Neural cell (in vitro differentiated cells): ENCODE data around the gene SLC1A2. TPM values are rescaled to one million over a fixed set of nuclear protein-coding genes. Genes with fewer than 3 reads are reported as not detected.

Experiments used
- H2AFZ ChIP-seq: fragments of 200-600, 300-800 bp; sonication (generic), shearing (Covaris generic); 2 replicates; pipeline ENCODE4 v1.6.0; 2014; ENCODE audit warnings: low read depth, mild to moderate bottlenecking, antibody characterized with exemption, low read length, moderate library complexity
- H3F3A ChIP-seq: fragments of 200-600 bp; shearing (Covaris generic); 2 replicates; pipeline ENCODE4 v1.6.1; 2016; ENCODE audit warnings: mild to moderate bottlenecking, moderate library complexity, mixed read lengths, antibody characterized with exemption, low read length; ENCODE audit not compliant: insufficient read depth, poor library complexity, severe bottlenecking
- H3K27ac ChIP-seq: fragments of 200-600, 300-800 bp; sonication (generic), shearing (Covaris generic); 2 replicates; pipeline ENCODE4 v1.5.1; 2014; ENCODE audit warnings: mild to moderate bottlenecking, low read length, moderate library complexity
- H3K27me3 ChIP-seq: fragments of 300-800, 200-600 bp; sonication (generic), shearing (Covaris generic); 2 replicates; pipeline ENCODE4 v1.6.0; 2014; ENCODE audit warnings: mild to moderate bottlenecking, low read depth, low read length, moderate library complexity; ENCODE audit not compliant: insufficient read depth
- H3K36me3 ChIP-seq: fragments of 300-800, 200-600 bp; sonication (generic), shearing (Covaris generic); 2 replicates; pipeline ENCODE4 v1.5.1; 2014; ENCODE audit warnings: mild to moderate bottlenecking, antibody characterized with exemption, low read length, moderate library complexity; ENCODE audit not compliant: insufficient read depth
- H3K4me2 ChIP-seq: fragments of 300-800, 200-600 bp; sonication (generic), shearing (Covaris generic); 2 replicates; pipeline ENCODE4 v1.6.0; 2014; ENCODE audit warnings: mild to moderate bottlenecking, low read length
- H3K4me3 ChIP-seq: fragments of 300-800, 200-600 bp; sonication (generic), shearing (Covaris generic); 2 replicates; pipeline ENCODE4 v1.5.1; 2014; ENCODE audit warnings: mild to moderate bottlenecking, low read length, moderate library complexity
- H3K79me2 ChIP-seq: fragments of 200-600 bp; shearing (Covaris generic); replicated peaks from 2 replicates; pipeline ENCODE4 v1.6.0; 2014; ENCODE audit warnings: mild to moderate bottlenecking, low read length, moderate library complexity; ENCODE audit not compliant: insufficient read depth
- H3K9ac ChIP-seq: fragments of 300-800, 200-600 bp; sonication (generic), shearing (Covaris generic); 2 replicates; pipeline ENCODE4 v1.6.1; 2016; ENCODE audit warnings: mild to moderate bottlenecking, low read length, mixed read lengths
- H3K9me2 ChIP-seq: fragments of 200-600 bp; shearing (Covaris generic); 2 replicates; pipeline ENCODE4 v1.6.1; 2016; ENCODE audit warnings: mild to moderate bottlenecking, low read length, mixed read lengths; ENCODE audit not compliant: insufficient read depth
- H3K9me3 ChIP-seq: fragments of 200-600, 300-800 bp; sonication (generic), shearing (Covaris generic); 2 replicates; pipeline ENCODE4 v1.6.1; 2016; ENCODE audit warnings: mild to moderate bottlenecking, mixed run types, low read length, moderate library complexity, mixed read lengths
- H4K20me1 ChIP-seq: fragments of 200-600 bp; shearing (Covaris generic); 2 replicates; pipeline ENCODE4 v1.6.1; 2016; ENCODE audit warnings: mild to moderate bottlenecking, mixed run types; ENCODE audit not compliant: insufficient read depth
- CTCF ChIP-seq: fragments of 450-650 bp; IDR thresholded peaks from 2 replicates; pipeline ENCODE4 v1.5.1; 2014; ENCODE audit warnings: antibody characterized with exemption, mild to moderate bottlenecking, moderate library complexity; ENCODE audit not compliant: poor library complexity, severe bottlenecking
- EP300 ChIP-seq: fragments of 450-650 bp; conservative IDR thresholded peaks from 2 replicates; pipeline ENCODE4 v1.6.1; 2014; ENCODE audit warnings: antibody characterized with exemption, mild to moderate bottlenecking, moderate library complexity; ENCODE audit not compliant: poor library complexity, severe bottlenecking
- EZH2 ChIP-seq: fragments of 200-600, 300-800 bp; shearing (Covaris generic), sonication (generic); IDR thresholded peaks from 2 replicates; pipeline ENCODE4 v1.6.1; 2014; ENCODE audit warnings: antibody characterized with exemption, low read length, borderline replicate concordance, mild to moderate bottlenecking; ENCODE audit not compliant: insufficient read depth, poor library complexity, severe bottlenecking
- MXI1 ChIP-seq: fragments of 450-650 bp; conservative IDR thresholded peaks from 2 replicates; pipeline ENCODE4 v1.6.1; 2014; ENCODE audit warnings: antibody characterized with exemption, mild to moderate bottlenecking; ENCODE audit not compliant: poor library complexity, severe bottlenecking
- POLR2AphosphoS5 ChIP-seq: IDR thresholded peaks from 2 replicates; pipeline ENCODE4 v1.6.1; 2012
- RAD21 ChIP-seq: fragments of 450-650 bp; conservative IDR thresholded peaks from 2 replicates; pipeline ENCODE4 v1.6.1; 2014; ENCODE audit warnings: antibody characterized with exemption, mild to moderate bottlenecking, moderate library complexity
- SMC3 ChIP-seq: fragments of 450-650 bp; conservative IDR thresholded peaks from 2 replicates; pipeline ENCODE4 v1.6.1; 2014; ENCODE audit warnings: antibody characterized with exemption, mild to moderate bottlenecking, moderate library complexity; ENCODE audit not compliant: poor library complexity
- TAF1 ChIP-seq: IDR thresholded peaks from 2 replicates; pipeline ENCODE4 v1.6.1; 2012; ENCODE audit warnings: low read depth
- polyA plus RNA-seq: library from polyadenylated mRNA; depleted of rRNA; stranded (reverse); fragments of >200 nt; gene quantifications from 2 replicates; pipeline ENCODE4 v1.2.3, GENCODE V29; 2014
- TF ChIP-seq, protein P1 (sequence below): IDR thresholded peaks from 2 replicates; pipeline ENCODE4 v1.6.1; 2012; ENCODE audit warnings: borderline replicate concordance

SLC1A2 gene
- polyA plus RNA-seq, 1 donor from 2014 or later = 134 TPM

- Histone ChIP-seq H3K9me2 (no peaks in the 10 kb centered on the region), H3F3A (no peaks in the 10 kb centered on the region), H3K9ac (no peak overlapping the region), H3K27ac (no peak overlapping the region), H3K4me3 (no peak overlapping the region), H3K9me3 (no peaks in the 10 kb centered on the region), H4K20me1 (no peaks in the 10 kb centered on the region), H2AFZ (no peak overlapping the region), H3K27me3 (no peaks in the 10 kb centered on the region), H3K4me2 (no peak overlapping the region), H3K79me2 (no peaks in the 10 kb centered on the region), H3K36me3 (no peaks in the 10 kb centered on the region)
- TF ChIP-seq TAF1 (no peak), MXI1 (no peak), EZH2 (no peak), POLR2AphosphoS5 (no peak), EP300 (no peak), RAD21 (no peak), SMC3 (no peak), CTCF (no peak)
- TF ChIP-seq, protein P1, sequence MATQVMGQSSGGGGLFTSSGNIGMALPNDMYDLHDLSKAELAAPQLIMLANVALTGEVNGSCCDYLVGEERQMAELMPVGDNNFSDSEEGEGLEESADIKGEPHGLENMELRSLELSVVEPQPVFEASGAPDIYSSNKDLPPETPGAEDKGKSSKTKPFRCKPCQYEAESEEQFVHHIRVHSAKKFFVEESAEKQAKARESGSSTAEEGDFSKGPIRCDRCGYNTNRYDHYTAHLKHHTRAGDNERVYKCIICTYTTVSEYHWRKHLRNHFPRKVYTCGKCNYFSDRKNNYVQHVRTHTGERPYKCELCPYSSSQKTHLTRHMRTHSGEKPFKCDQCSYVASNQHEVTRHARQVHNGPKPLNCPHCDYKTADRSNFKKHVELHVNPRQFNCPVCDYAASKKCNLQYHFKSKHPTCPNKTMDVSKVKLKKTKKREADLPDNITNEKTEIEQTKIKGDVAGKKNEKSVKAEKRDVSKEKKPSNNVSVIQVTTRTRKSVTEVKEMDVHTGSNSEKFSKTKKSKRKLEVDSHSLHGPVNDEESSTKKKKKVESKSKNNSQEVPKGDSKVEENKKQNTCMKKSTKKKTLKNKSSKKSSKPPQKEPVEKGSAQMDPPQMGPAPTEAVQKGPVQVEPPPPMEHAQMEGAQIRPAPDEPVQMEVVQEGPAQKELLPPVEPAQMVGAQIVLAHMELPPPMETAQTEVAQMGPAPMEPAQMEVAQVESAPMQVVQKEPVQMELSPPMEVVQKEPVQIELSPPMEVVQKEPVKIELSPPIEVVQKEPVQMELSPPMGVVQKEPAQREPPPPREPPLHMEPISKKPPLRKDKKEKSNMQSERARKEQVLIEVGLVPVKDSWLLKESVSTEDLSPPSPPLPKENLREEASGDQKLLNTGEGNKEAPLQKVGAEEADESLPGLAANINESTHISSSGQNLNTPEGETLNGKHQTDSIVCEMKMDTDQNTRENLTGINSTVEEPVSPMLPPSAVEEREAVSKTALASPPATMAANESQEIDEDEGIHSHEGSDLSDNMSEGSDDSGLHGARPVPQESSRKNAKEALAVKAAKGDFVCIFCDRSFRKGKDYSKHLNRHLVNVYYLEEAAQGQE = no peak
Measured at GRCh38 chr11:35390737-35391682, 28.3 kb downstream of the SLC1A2 start.

DNA sequence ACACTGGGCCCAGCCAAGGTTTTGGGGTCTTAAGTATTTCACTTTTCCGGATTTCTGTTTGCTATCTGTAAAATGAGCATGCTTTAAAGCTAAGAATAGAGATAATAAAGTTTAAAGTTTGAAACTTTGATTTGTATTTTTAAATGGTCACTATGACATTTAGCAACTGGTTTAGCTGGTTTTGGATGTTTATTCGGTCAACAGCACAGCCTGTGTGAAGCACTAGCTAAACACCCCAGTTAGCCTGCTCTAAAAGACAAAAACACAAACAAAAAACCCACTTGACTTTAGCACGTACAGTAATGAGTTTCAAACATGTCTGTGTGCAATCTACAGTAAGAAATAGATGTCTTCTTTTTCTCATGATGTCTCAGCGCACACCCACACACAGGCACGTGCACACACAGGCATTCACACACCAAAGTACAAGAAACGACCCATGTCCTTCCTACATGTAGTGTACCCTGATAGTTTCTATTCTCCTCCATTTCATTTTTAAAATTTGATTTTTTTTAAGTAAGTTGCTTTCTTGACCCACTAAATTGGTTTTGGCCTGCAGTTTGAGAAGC, 29.4 kb downstream of the SLC1A2 start:
- Histone ChIP-seq H2AFZ (no peak overlapping the region), H4K20me1 (no peaks in the 10 kb centered on the region), H3K9me2 (no peaks in the 10 kb centered on the region), H3K79me2 (no peaks in the 10 kb centered on the region), H3K9me3 (no peaks in the 10 kb centered on the region), H3F3A (no peaks in the 10 kb centered on the region), H3K4me2 (no peak overlapping the region), H3K36me3 (no peaks in the 10 kb centered on the region), H3K27ac (no peak overlapping the region), H3K4me3 (no peak overlapping the region), H3K9ac (no peak overlapping the region), H3K27me3 (no peaks in the 10 kb centered on the region)
- TF ChIP-seq SMC3 (no peak), MXI1 (no peak), CTCF (no peak), EZH2 (no peak), POLR2AphosphoS5 (no peak), TAF1 (no peak), EP300 (no peak), RAD21 (no peak)
- TF ChIP-seq, protein P1 = no peak
